Measurements from ENCODE around the gene RTL1.

The RTL1 gene

GRCh38 chr14:100841761-100842403 lies 61.6 kb downstream of the RTL1 start:
- no peak for TF ChIP-seq POLR2AphosphoS5 (IDR thresholded peaks at IDR 0.05; ENCODE audit: low read depth, low read length)
- no peak for TF ChIP-seq SIN3A (IDR thresholded peaks at IDR 0.05; ENCODE audit: borderline replicate concordance, insufficient read depth, low read length)
- no peak for TF ChIP-seq TAF1 (IDR thresholded peaks at IDR 0.05; ENCODE audit: borderline replicate concordance, insufficient read depth, low read length)
- no peak for TF ChIP-seq REST (IDR thresholded peaks at IDR 0.05; ENCODE audit: insufficient read depth in 1 of 2, low read depth in 2 of 2, low read length in 2 of 2)
- TF ChIP-seq FOXP2 (optimal IDR thresholded peaks at IDR 0.05; ENCODE audit: borderline replicate concordance, extremely low read depth, extremely low read length, insufficient read depth), result no peak

GRCh38 chr14:100841066-100841760 lies 62.3 kb downstream of the RTL1 start:
- no peak for TF ChIP-seq SIN3A (IDR thresholded peaks at IDR 0.05; ENCODE audit: borderline replicate concordance, insufficient read depth, low read length)
- no peak for TF ChIP-seq REST (IDR thresholded peaks at IDR 0.05; ENCODE audit: insufficient read depth in 1 of 2, low read depth in 2 of 2, low read length in 2 of 2)
- no peak for TF ChIP-seq FOXP2 (optimal IDR thresholded peaks at IDR 0.05; ENCODE audit: borderline replicate concordance, extremely low read depth, extremely low read length, insufficient read depth)

GRCh38 chr14:100840286-100841065 lies 63.0 kb downstream of the RTL1 start:
- TF ChIP-seq SIN3A (IDR thresholded peaks at IDR 0.05; ENCODE audit: borderline replicate concordance, insufficient read depth, low read length), result no peak
- TF ChIP-seq FOXP2 (optimal IDR thresholded peaks at IDR 0.05; ENCODE audit: borderline replicate concordance, extremely low read depth, extremely low read length, insufficient read depth), result no peak
- no peak for TF ChIP-seq POLR2AphosphoS5 (IDR thresholded peaks at IDR 0.05; ENCODE audit: low read depth, low read length)
- no peak for TF ChIP-seq REST (IDR thresholded peaks at IDR 0.05; ENCODE audit: insufficient read depth in 1 of 2, low read depth in 2 of 2, low read length in 2 of 2)
- no peak for TF ChIP-seq TAF1 (IDR thresholded peaks at IDR 0.05; ENCODE audit: borderline replicate concordance, insufficient read depth, low read length)

GRCh38 chr14:100839681-100840111 lies 63.8 kb downstream of the RTL1 start:
- TF ChIP-seq FOXP2 (optimal IDR thresholded peaks at IDR 0.05; ENCODE audit: borderline replicate concordance, extremely low read depth, extremely low read length, insufficient read depth) (no peak), REST (IDR thresholded peaks at IDR 0.05; ENCODE audit: insufficient read depth in 1 of 2, low read depth in 2 of 2, low read length in 2 of 2) (no peak), POLR2AphosphoS5 (IDR thresholded peaks at IDR 0.05; ENCODE audit: low read depth, low read length) (no peak), TAF1 (IDR thresholded peaks at IDR 0.05; ENCODE audit: borderline replicate concordance, insufficient read depth, low read length) (no peak), SIN3A (IDR thresholded peaks at IDR 0.05; ENCODE audit: borderline replicate concordance, insufficient read depth, low read length) (no peak)
